HG02798 (cell line): Measurements from ENCODE around the gene UGT1A6.
"Not testable (repeated sequence)": the region's sequence is repeated elsewhere in the genome, so short reads cannot be mapped to it uniquely, and the experiment has no call there.

Experiments
- ATAC-seq: cut with Tn5 transposase; IDR thresholded peaks from one replicate; pipeline ENCODE4 v1.9.1; 2021; ENCODE audit warnings: mild to moderate bottlenecking; ENCODE audit not compliant: unreplicated experiment, poor library complexity

The UGT1A6 gene

DNA sequence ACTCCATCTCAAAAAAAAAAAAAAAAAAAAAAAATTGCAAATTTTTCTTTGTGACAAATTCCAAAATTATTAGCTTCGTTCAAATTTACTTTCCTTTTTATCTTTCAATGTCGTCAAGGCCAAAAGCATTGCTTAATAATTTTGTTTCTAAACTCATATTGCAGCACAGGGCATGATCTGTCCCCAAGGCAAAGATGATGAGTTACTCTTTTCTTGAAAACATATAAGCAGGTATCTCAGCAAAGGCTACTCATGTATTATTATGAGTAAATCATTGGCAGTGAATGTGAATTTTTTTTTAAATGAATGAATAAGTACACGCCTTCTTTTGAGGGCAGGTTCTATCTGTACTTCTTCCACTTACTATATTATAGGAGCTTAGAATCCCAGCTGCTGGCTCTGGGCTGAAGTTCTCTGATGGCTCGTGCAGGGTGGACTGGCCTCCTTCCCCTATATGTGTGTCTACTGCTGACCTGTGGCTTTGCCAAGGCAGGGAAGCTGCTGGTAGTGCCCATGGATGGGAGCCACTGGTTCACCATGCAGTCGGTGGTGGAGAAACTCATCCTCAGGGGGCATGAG, 11.1 kb upstream of the UGT1A6 start, which contains the start of gene UGT1A7:
TSS of gene UGT1A7 (plus strand) at position 381 of the 579 bp plus-strand sequence. CDS start at position 418, 37 bp downstream.
- ATAC-seq: no peak

DNA sequence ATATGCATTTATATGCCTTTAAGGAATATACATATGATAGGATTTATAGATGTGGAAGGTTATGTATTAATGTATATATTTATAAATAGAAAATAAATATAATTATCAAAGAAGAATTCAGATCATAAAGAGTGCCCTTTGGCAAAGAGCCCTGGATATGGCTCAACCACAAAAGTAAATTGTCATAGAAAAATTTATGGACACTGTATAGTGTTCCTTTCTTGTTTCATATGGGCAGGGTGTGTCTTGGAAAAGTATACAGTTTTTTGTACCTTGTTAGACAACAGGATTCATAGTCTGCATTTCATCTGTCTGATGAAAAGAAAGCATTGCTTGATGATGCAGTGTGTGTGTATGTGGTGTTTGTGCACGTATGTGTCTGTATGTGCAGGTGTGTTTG, 8.1 kb upstream of the UGT1A6 start:
- no peak for ATAC-seq

DNA sequence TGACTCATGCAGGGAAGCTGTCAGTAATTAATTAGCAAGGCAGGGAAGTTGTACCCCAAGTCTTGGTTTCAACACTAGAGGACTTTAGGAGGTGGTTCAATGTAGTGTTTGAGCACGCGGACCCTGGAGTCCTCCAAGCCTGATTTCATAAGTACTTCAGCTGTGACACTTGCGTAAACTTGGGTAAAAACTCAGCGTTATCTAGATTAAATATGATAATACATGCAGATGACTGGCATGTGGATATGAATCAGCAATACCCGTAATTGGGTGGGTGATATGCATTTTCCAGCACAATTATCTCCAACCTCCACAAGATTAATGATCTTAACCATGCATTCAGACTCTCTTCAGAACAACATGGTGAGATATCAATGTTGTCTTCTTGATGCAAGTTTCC, 5.8 kb upstream of the UGT1A6 start:
- no peak for ATAC-seq

DNA sequence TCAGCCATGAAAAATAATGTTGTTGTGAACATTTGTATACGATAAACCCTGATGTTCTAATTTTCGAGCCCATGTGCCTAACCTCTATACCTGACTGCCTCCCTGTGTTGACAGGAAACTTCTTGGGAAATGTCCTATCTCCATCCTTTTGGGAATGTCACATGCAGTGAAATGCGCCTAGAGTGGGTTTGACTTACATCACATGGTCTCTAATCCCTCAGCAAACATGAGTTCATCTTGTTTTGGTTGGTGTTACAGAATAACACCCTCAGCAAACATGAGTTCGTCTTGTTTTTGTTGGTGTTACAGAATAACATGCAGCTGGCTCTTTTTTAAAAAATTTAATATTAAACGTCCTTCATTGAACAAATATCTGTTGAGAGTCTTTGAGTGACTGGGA, 4.3 kb upstream of the UGT1A6 start:
- ATAC-seq: no peak

DNA sequence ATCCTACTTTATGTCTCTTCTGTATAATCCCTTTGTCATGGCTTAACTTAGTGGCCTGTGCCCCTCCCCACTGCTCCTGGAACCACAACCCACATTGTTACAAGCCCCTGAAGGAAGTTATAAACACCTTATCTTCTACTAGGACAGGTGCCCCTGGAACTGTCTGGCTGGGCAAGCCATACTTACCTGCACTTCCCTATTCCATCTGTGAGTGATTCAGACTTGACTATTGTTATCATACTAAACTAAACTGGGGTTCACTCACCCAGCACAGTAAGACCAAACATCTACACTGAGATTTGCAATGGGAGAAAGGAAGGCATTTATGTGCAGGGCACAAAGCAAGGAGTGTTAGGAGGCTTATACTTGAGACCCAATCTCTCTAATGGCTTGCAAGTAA, 3.7 kb upstream of the UGT1A6 start:
- ATAC-seq: no peak

GRCh38 chr2:233689501-233689900, 3.2 kb upstream of the UGT1A6 start:
- ATAC-seq: no peak

- no peak for ATAC-seq
These were observed 2.2 kb upstream of the UGT1A6 start for GRCh38 chr2:233690444-233690843.

DNA sequence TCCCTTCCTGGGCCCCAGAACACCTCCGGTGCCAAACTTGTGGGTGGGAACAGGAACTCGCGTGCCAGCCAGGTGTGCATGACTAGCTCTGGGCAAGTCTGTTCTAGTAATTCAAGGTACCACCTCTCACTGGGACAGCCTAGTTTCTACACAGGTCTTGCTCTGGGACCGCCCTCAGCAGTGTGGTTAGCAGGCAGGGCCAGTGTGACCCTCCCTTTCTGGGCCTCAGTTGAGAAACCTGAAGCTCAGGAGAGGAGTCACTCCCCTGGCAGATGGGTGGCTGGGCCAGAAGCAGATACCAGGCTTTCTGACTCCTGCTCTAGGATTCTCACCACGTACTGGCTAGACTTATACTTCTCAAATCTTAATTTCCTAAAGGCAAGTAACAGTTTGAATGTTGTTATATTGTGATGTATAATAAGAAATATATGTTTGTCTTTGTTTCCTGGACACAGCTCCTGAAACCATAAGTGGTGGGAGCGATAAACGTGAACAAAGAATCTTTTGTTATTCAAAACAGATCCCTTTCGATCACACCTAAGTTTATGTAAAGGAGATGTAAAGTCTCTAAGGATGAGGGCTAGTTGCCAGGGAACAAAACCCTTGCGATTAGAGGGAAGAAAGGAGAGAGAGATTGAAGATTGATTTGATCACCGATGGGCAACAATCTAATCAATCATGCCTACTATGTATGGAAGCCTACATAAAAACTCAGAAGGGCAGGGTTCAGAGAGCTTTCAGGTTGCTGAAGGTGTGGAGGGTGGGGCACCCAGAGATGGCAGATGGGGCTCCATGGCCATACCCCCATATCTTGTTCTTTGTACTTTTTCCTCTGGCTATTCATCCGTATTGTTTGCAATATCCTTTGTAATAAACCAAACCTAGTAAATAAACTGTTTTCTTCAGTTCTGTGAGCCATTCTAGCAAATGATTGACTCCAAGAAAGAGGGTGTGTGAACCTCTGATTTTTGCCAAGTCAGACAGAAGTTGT, 952 bp upstream of the UGT1A6 start:
- no peak for ATAC-seq

DNA sequence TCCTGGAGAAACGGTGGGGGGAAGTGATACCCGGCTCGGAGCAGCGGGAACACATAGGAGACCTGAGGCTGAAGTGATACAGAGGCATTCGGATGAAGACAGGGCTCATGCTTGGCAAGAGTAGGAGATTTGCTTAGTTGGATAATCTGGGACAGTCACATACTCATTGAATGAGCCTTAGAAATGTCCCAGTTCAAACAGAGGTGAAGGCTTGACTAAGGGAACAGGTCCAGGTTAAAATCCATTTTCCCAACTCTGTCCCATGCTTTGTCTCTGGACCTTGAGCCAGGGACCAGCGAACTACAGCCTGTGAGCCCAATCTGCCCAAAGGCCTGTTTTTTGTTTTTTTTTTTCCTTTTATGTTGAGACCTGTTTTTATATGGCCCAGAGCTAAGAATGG, 1.3 kb downstream of the UGT1A6 start:
- ATAC-seq: no peak

DNA sequence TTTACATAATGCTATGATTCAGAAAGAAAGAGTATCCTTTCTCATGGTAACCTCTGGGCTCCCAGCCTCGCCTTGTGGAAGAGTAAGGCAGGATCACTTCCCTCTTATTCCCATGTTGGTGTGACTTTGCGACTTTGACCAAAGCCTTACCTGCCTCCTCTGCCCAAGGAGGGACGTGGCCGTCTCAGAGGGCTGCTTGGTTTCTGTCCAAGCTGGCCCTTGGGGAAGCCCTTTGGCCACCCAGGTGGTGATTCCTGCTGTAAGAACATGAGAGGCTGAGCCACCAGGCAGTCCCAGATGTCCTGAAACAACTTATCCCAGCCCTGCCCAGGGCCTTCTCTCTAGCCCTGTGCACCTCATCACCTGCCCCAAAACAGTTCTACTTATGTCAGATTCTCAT, 6.0 kb downstream of the UGT1A6 start:
- no peak for ATAC-seq

- no peak for ATAC-seq
These were observed 6.8 kb downstream of the UGT1A6 start for GRCh38 chr2:233699424-233700027.

GRCh38 chr2:233700028-233700635, 7.4 kb downstream of the UGT1A6 start:
- no peak for ATAC-seq

- not testable (repeated sequence) for ATAC-seq
These were observed 8.2 kb downstream of the UGT1A6 start for GRCh38 chr2:233700842-233701241.

DNA sequence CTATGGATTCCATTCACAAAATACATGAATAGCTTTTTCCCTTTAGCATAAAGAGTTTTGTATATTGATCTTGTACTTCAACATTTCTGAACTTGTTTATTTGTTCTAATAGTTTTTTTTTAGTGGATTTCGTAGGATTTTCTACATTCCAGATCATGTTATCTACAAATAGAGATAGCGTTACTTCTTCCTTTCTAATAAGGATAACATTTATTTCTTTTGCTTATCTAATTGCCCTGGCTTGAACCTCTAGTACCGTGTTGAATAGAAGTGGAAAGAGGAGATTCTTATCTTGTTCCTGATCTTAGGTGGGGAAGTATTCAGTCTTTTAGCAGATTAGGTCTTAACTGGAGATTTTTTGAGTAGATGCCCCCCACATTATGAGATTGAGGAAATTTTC, 9.5 kb downstream of the UGT1A6 start:
- no peak for ATAC-seq

GRCh38 chr2:233705911-233706506, 13.3 kb downstream of the UGT1A6 start:
- no peak for ATAC-seq

DNA sequence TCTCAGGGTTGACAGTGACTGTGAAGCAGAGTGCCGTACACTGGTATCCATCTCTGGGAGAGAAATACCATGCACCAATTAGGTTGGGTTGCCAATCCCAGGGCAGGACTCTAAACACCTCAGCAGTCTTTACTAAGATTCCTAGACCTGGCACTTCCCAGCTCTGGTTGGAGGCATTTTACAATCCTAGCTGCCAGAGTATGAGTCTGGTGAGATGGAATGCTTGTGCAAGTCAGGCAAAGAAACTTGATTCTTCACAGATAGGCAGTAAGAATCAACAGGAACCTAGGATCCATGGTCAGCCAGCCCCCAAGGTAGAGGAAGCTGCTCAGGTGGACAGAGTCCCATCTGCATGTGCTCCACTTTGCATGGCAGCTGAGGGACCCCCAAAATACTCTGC, 14.0 kb downstream of the UGT1A6 start:
- ATAC-seq: no peak

- no peak for ATAC-seq
These were observed 15.4 kb downstream of the UGT1A6 start for GRCh38 chr2:233707940-233708644.

DNA sequence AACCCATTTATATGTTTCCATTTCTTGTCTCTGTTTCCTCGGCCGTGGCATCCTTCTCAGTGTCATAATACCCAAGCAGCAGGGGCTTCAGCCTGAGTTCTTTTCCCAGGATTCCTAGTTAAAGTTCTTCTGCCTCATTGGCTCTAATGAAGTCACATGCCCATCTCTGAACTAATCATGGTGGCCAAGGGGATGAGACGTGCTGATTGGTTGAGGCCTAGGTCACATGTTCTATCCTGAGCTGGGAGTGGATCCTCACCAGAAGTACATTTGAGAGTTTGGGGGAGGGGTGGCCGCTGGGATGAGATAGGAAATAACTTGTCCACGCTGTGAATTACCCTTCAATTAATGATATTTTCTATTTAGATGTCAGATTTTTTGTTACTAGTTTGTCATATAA, 16.3 kb downstream of the UGT1A6 start:
- ATAC-seq: no peak

DNA sequence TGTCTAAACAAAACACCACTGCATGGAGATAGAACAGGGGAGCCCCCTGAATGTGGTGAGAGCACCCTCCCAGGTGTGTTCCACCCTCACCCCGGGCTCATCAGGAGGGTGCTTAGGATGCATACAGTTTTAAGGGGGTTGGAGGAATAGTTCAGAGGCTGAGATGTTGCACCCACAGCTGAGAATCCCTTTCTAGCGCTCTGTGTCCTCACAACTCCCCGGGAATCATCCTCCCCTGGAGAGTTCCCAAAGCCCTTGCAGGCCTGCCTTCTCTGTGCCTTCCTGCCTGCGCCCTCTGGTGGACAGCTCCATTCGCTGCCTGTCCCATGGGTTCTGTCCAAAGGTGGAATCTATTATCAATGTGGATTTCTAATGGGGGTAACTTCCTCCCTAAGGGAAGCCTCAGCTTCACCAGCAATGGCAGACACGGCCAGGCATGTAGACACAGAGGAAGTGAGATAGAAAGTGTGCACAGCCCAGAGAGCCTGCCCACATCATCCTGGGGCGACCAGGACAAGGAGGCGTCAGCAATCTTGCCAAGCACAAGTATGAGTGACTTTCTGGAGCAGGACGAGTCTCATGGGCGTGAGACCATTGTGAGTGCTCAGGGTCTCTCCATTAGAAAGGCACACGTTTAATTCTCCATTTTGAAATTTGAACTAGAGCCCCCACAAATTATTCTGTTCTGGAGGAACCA, 18.8 kb downstream of the UGT1A6 start:
- ATAC-seq: peak; percentile 68
